GM06990 (cell line): Measurements from ENCODE around the gene CAPS.

Experiments
- DNase-seq: peaks from one replicate; pipeline ENCODE4 v3.0.0-alpha.2; 2011; ENCODE audit not compliant: insufficient read length; ENCODE audit errors: extremely low read depth
- H3K27me3 ChIP-seq: replicated peaks from 2 replicates; pipeline ENCODE4 v1.6.0; 2011; ENCODE audit warnings: low read length; ENCODE audit not compliant: control insufficient read depth, insufficient read depth
- H3K36me3 ChIP-seq: 2 replicates; pipeline ENCODE4 v1.5.1; 2011; ENCODE audit warnings: low read length; ENCODE audit not compliant: control insufficient read depth, insufficient read depth
- H3K4me3 ChIP-seq: replicated peaks from 2 replicates; pipeline ENCODE4 v1.5.1; 2011; ENCODE audit warnings: low read depth, mild to moderate bottlenecking, control low read depth, low read length
- TF ChIP-seq, protein P1 (sequence below): IDR thresholded peaks from 2 replicates; pipeline ENCODE4 v1.5.1; 2011; ENCODE audit warnings: low read length, control low read depth, mild to moderate bottlenecking, inconsistent platforms; ENCODE audit not compliant: insufficient read depth, poor library complexity, severe bottlenecking

The CAPS gene

GRCh38 chr19:5918463-5919079, 4.5 kb downstream of the CAPS start:
- DNase-seq, result no peak
- TF ChIP-seq, protein P1, sequence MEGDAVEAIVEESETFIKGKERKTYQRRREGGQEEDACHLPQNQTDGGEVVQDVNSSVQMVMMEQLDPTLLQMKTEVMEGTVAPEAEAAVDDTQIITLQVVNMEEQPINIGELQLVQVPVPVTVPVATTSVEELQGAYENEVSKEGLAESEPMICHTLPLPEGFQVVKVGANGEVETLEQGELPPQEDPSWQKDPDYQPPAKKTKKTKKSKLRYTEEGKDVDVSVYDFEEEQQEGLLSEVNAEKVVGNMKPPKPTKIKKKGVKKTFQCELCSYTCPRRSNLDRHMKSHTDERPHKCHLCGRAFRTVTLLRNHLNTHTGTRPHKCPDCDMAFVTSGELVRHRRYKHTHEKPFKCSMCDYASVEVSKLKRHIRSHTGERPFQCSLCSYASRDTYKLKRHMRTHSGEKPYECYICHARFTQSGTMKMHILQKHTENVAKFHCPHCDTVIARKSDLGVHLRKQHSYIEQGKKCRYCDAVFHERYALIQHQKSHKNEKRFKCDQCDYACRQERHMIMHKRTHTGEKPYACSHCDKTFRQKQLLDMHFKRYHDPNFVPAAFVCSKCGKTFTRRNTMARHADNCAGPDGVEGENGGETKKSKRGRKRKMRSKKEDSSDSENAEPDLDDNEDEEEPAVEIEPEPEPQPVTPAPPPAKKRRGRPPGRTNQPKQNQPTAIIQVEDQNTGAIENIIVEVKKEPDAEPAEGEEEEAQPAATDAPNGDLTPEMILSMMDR, result no peak
- no peaks in the 10 kb centered on the region for H3K27me3 ChIP-seq
- no peak overlapping the region for H3K4me3 ChIP-seq
- peaks cover 39% of the 10 kb centered on the region for H3K36me3 ChIP-seq

DNA sequence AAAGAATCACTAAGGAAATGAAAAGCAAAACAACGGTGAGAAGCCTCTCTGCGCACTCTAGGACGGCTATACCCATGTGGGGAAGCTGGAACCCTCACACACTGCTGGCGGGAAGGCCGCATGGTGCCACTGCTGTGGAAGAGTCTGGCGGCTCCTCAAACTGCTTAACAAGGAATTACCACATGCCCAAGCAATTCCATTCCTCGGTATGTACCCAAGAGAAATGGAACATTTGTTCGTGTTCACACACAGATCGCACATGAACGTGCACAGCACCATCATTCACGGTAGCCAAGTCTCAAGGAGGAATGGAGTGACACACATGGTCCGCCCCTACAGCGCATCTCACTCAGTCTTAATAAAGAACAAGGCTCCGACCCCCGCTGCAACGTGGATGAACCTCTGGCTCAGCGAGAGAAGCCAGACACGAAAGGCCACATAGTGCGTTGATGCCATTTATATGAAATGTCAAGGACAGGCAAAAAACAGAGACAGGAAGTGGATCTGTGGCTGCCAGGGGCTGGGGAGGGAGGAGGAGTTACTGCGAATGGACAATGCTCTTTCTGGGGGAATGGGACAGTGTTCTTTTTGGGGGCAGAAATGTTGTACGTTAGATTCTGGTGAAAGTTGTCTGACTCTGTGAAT, 7.6 kb downstream of the CAPS start:
- no peaks in the 10 kb centered on the region for H3K27me3 ChIP-seq
- TF ChIP-seq, protein P1, result no peak
- H3K36me3 ChIP-seq, result peaks cover 49% of the 10 kb centered on the region
- DNase-seq, result no peak
- H3K4me3 ChIP-seq, result no peak overlapping the region

- H3K36me3 ChIP-seq, result peaks cover 52% of the 10 kb centered on the region
Measured at GRCh38 chr19:5922161-5922545, 8.1 kb downstream of the CAPS start.

DNA sequence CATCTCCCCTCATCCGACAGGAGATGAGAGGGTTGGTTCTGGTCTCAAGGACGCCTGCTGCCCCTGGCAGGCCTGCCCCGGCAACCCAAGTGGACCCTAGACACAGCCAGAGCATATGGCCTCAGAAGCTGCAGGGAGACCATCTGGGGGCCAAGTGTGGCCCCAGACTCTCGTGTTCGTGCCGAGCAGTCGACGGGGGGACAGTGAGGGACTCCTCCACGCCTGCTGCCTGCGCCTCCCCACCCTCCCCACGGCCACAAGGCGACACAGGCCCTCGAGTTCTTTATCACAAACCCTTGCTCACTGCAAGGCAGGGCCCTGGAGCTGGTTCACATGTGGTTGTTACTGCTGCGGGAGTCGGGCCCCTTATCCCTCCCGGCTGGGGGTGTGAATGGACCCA, 9.3 kb downstream of the CAPS start:
- H3K4me3 ChIP-seq, result no peak overlapping the region
- no peak for DNase-seq
- H3K27me3 ChIP-seq, result no peaks in the 10 kb centered on the region
- TF ChIP-seq, protein P1, result no peak
- peaks cover 44% of the 10 kb centered on the region for H3K36me3 ChIP-seq

More at GRCh38 chr19:5922161-5922545, 8.1 kb downstream of the CAPS start:
- TF ChIP-seq, protein P1, result no peak
- H3K27me3 ChIP-seq, result no peaks in the 10 kb centered on the region
- DNase-seq, result no peak
- no peak overlapping the region for H3K4me3 ChIP-seq

DNA sequence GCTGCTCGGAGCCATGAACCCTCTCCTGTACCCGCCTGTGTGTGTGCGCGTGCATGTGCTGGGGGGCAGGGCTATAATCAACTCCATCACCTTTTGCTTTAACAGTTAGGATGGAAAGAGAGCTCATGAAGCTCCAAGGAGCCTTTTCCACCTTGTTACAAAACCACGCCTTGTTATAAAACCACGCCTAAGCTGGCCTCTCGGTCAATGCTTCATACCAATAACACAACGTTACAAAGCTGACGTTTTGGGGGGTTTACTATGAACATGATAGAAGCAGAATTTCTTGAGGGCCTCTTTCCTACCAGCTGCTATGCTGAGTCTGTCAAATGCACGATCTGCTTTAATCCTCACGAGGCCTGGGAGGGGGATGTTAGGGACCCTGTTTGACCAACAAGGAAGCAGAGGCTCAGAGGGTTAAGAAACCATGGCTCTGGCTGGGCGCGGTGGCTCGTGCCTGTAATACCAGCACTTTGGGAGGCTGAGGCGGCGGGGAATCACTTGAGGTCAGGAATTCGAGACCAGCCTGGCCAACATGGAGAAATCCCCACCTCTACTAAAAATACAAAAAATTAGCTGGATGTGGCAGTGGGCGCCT, 11.9 kb downstream of the CAPS start:
- H3K36me3 ChIP-seq, result peaks cover 45% of the 10 kb centered on the region
- no peak for DNase-seq
- no peaks in the 10 kb centered on the region for H3K27me3 ChIP-seq
- no peak overlapping the region for H3K4me3 ChIP-seq
- TF ChIP-seq, protein P1, result no peak
